Fibroblast of skin of back (primary cell): ENCODE data around the gene SMYD3.
A peak's percentile ranks its signal among the peaks of the same experiment; 100 is the strongest.
"Not testable (repeated sequence)": the region's sequence is repeated elsewhere in the genome, so short reads cannot be mapped to it uniquely, and the experiment has no call there.

ENCODE experiments used
- DNase-seq: peaks from one replicate; pipeline ENCODE4 v3.0.0-alpha.2; 2013

Gene SMYD3

DNA sequence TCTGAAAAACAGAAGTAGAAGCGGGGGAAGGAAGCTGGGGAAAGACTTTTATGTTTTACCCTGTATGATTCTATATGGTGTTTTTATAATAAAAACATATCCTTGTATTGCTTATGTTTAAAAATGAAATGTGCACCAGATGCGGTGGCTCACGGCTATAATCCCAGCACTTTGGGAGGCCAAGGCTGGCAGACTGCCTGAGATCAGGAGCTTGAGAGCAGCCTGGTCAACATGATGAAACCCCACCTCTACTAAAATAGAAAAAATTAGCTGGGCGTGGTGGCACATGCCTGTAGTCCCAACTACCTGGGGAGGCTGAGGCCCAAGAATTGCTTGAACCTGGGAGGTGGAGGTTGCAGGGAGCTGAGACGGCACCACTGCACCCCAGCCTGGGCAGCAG lies 155.4 kb downstream of the SMYD3 start:
- no peak for DNase-seq

DNA sequence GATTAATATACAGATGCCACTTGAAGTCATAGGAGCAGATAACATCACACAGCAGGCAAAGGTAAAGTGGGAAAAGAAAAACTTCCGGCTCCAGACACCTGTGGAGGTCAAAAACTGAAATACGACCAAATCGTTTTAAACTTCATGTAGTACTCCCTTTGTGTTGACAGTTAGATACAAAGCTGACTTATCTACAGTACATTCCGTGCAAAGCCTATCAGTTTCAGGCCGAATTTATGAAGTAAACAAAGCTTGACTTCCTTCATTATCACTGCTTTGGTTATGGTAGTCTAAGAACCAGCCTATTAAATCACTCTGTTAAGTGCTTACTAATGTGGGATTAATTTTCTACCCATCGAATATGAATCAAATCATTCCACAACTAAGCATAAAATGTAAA lies 156.3 kb downstream of the SMYD3 start:
- DNase-seq, result no peak

DNA sequence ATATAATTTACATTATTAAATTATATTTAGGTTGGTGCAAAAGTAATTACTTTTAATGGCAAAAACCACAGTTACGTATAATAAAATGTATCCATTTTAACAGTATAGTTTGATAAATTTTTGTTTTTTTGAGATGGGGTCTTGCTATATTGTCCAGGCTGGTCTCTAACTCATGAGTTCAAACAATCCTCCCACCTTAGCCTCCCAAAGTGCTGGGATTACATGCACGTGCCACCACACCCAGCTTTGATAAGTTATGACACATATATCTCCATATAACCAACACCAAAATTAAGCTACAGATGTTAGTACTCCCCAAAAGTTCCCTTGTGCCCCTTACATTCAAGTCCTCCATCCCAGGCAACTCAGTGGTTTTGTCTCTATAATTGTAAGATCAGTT lies 163.1 kb downstream of the SMYD3 start:
- DNase-seq, result no peak

DNA sequence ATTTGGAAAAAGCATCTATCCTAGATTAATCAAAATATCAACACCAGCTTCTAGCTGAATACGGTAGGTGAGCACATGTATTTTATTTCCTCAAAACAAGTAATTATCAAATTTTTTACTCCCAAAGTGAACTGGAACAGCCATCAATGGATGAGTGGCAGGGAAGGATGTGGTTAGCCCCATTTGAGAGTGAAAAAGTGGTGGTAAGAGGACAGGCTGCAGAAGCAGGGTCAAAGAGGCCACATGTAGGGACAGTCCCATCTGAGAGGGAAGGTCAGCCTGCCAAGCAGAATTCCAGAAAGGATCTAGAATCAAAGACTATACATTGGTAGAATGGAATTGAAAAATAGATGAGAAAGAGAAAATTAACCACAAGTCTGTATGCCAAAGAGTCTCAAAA lies 163.8 kb downstream of the SMYD3 start:
- no peak for DNase-seq

DNA sequence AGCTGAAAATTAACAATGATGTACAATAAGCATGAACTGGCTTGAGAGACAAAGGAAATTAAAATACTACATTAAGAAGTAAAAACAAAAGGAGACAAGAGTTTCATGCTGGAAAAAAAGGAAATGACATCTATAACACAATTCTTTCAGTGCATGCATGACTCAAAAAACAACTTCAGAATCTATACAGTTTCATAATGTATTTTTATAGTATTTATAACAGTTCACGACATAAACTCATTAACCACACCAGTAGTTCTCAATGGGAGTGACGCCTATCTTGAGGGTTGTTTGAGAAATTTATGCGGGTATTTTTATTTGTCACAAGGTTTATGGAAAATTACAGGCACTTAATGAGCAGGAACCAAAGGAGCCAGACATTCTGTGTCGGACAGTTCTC lies 168.5 kb downstream of the SMYD3 start:
- DNase-seq, result no peak

DNA sequence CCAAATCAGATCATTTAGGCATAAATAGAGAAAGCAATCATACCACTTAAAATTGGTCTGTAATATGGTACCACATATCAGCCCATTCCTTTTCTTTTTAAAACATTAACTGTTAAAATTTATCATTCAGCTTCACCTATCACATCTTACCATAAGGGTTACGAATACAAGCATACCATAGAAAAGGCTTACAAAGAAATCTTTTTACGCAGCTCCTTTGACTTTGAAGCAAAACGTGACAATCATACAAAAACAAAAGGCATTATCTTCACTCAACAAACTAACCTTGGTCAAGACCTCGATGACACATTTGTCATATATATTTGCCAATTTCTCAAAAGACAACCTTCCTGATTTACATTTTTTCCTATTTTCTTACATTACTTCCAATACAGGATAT lies 169.0 kb downstream of the SMYD3 start:
- no peak for DNase-seq

DNA sequence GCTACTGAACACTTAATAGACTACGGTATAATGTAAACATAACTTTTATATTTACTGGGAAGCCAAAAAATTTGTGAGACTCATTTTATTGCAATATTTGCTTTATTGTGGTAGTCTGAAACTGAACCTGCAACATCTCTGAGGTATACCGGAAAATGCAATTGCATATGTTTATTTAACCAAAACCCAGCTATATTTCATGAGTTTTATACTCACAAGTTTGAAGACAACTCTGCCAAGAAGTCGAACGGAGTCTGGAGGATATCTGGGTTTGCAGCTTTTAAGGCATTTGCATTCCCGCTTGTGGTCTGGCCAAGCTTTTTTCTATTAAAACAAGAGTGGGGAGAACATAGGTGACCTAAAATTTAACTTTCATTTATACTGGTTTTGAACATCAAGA lies 171.9 kb downstream of the SMYD3 start:
- no peak for DNase-seq

DNA sequence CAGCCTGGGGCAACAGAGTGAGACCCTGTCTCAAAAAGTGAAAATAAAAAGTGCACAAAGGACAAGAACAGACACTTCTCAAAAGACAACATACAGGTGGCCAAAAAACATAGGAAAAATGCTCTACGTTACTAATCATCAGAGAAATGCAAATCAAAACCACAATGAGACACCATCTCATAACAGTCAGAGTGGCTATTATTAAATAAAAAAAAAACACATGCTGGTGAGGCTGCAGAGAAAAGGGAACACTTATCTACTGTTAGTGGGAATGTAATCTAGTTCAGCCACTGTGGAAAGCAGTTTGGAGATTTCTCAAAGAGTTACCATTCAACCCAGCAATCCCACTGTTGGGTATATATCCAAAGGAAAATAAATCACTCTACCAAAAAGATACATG lies 173.2 kb downstream of the SMYD3 start:
- DNase-seq, result no peak

DNA sequence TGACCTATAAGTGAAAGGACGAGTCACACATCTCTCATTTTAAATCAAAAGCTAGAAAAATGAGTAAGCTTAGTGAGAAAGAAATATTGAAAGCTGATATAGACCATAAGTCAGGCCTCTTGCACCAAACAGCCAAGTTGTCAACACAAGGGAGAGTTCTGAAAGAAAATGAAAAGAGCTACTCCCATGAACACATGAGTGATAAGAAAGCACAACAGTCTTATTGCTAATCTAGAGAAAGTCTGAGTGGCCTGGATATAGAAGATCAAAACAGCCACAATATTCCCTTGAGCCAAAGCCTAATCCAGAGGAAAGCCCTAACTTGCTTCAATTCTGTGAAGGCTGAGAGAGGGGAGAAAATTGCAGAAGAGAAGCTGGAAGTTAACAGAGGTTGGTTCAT lies 175.0 kb downstream of the SMYD3 start:
- no peak for DNase-seq

DNA sequence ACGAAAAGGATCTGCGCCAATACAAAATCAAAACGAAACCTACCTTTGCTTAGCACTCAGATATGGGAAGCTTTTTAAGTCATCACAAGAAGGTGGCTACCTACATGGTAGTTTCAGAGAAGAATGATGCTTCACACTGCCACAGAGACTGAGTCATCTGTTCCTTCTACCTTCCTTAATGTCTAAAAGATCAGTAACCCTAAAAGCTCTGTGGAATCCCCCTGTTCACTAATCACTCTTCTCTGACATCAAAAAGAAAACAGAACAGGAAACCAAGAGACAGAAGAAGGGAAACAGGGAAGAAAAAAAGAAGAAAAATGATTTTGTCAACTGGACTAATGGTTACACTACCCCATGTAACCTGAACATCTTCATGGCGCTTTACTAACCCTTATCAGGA lies 177.2 kb downstream of the SMYD3 start:
- no peak for DNase-seq

DNA sequence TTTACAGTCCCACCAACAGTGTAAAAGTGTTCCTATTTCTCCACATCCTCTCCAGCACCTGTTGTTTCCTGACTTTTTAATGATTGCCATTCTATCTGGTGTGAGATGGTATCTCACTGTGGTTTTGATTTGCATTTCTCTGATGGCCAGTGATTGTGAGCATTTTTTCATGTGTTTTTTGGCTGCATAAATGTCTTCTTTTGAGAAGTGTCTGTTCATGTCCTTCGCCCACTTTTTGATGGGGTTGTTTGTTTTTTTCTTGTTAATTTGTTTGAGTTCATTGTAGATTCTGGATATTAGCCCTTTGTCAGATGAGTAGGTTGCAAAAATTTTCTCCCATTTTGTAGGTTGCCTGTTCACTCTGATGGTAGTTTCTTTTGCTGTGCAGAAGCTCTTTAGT lies 177.8 kb downstream of the SMYD3 start:
- DNase-seq, result not testable (repeated sequence)

DNA sequence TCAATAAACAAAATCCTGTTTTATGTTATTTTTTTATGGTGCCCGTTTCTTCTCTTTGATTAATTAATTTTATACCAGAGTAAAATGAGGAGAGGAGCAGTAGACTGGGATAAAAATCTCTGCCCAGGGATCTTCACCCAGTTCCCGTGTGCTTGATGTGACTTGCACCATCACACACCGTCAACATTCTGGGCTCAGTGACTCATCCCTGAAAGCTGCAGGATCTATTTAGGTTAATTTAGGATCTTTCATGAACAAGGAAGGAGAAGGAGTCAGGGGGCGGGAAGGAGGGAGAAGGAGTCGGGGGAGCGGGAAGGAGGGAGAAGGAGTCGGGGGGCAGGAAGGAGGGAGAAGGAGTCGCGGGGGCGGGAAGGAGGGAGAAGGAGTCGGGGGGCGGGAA lies 182.4 kb downstream of the SMYD3 start:
- DNase-seq, result peak; percentile 58

DNA sequence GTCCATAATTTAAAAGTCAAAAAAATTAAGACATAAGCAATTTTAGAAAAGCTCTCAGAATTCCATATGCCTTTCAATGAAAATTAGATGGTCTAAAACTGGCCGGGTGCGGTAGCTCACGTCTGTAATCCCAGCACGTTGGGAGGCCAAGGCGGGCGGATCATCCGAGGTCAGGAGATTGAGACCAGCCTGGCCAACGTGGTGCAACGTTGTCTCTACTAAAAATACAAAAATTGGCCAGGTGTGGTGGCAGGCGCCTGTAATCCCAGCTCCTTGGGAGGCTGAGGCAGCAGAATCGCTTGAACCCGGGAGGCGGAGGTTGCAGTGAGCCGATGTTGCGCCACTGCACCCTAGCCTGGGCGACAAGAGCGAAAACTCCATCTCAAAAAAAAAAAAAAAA lies 183.0 kb downstream of the SMYD3 start:
- not testable (repeated sequence) for DNase-seq

DNA sequence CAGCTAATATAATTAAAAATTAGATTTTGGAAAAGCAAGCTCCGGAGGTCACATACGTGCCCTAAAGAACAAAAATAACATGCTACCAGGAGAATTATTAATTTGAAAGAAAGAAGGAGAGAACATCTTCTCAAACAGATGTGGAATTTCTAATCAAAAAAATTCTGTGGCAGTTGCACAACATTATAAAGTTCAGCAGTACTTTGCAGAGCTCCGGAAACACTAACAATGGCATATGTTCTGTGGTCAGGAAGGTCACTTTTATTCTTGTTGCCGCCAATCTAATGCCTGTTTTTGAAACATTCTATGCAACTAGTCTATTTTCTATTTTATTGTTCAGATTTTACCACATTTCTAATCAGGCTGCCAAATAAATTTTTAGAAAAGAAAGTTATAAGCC lies 186.8 kb downstream of the SMYD3 start:
- no peak for DNase-seq

DNA sequence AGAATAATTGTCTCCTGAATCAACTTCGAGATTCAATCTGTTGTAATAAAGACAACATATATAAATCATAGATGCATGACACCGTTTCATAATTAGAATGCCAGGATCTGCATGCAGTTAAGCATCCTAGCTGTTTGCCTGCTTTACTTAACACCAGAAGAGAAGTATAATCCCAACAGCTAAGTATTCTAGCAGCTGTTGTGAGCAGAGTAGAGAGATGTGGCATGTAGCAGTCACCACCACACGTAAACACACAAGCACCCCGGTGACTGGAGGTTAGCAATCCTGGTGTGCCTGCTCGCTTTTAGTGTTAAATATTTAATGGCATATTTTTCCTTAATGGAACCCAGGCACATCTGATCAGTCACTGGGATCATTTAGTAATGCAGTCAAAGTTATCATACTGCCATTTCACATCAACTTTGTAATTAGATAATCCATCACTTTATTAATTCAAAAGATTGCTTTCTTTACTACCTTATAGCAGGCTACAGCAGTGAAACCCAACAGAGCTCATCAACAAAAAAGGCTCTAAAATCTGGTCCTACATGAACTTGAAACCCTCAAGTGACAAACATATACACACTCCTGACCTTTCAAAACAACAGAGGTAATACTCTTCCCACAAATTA lies 187.9 kb downstream of the SMYD3 start:
- no peak for DNase-seq

DNA sequence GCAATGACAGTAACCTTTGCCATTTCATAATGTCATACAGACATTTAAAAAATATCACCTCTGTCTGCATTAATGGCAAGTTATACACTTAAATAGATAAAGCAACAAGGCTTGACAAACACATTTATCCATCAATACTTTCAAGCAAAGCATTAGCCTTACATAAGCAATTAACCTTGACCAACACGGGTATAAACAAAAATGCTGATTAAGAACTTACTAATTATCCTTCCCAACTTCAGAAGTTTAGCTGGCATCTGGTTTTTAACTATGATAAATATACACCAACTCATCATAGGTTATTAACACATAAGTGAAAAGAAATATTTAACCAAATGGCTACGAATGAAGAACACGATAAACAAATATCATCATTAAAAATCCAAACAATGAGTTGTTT lies 188.5 kb downstream of the SMYD3 start:
- no peak for DNase-seq

DNA sequence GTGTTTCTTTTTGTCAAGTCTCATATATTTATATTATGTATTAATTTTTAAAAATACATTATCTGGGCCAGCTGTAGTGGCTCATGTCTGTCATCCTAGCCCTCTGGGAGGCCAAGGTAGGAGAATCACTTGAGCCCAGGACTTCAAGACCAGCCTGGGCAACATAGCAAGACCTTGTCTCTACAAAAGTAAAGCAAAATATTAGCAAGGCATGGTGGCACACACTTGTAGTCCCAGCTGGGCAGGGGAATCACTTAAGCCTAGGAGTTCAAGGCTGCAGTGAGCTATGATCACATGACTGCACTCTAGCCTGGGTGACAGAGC lies 189.1 kb downstream of the SMYD3 start:
- no peak for DNase-seq

DNA sequence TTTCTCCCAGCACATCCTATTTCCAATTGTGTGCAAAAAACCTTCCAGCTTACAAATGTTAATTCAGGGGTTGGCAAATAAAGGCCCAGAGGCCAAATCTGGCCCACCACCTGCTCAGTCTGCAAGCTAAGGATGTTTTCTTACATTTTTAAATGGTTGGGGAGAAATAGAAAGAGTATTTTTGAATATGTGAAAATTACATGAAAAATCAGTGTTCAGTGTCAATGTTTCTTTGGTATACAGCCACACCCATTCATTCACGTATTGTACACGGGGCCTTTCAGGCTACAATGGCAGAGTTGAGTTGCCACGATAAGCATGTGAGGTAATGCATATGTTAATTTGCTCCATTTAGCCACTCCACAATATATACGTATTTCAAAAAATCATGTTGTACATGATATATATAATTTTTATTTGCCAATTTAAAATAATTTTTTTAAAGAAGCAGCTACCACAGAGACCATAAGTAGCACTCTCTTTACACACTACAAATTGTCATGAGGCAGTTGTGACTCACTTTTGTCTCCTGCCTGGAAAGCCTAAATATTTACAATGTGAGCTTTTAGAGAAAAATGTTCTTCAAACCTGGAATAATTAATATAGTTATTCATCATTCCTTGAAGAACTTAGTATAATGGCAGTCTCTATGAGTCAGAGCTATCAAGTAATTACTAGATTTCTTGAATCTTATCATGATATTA lies 189.6 kb downstream of the SMYD3 start:
- peak; percentile 70 for DNase-seq

DNA sequence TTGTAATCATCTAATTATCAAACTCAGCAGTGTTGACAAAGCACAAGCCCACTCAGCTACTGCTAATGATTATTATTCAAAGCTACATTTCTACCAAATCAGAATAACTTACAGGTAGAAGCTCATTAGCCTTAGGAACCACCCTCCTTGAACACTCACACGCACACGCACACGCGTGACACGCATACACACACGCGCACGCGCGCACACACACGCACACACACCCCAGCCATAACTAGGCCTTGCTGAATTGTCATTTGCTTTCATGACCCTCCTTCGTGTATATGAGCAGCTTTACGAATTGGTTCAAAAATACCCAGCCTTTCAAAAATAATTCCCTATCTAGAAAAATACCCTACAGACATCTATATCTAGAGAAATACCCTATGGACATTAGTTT lies 195.6 kb downstream of the SMYD3 start:
- DNase-seq, result no peak

DNA sequence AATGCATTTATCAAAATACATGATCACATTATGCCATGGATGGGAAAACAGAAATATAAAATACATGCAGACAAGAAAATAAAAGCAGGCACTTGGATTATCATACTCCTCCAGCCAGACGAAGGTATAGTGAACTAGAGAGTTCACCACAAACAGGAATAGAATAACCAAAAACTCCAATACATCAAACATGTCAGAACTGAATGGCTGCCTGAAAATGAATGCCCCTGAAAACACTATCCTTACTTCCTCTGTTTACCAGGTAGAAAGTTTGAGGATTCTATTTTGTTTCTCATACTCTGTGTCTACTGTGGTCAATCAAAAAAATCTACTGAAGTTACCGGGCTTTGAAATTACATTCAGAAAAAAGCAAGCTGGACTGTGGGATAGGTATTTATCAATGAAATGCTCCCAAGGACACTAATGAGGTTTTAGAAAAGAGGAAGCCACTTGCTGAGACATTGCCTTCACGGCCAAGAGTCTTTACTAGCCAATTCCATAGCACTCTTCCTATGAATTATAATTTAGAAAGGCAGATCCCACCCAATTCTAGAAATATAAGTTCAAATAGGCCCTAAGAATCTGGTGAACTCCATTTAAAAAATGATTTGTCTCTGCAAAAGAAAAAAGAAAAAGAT lies 197.7 kb downstream of the SMYD3 start:
- no peak for DNase-seq

DNA sequence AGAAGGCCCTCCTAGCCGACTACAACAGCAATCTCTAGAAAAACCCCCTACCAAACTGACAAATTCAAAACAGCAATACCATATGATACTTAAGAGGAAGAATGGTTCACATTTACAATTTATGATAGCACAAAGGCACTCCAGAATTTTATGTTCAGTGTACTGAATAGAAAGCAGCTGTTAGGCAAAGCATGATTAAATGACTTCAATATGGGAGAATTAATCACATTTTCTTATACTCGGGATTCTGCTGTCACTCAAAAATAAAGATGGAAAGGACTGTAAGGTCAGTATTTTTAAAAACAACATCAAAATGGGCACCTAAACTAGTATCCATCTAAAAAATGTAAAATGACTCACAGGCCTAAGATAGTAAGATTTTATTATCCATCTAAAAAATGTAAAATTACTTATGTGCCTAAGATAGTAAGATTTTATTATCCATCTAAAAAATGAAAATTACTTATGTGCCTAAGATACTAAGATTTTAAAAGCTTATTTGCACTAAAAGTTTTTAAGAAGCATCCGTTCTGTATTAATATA lies 198.5 kb downstream of the SMYD3 start:
- DNase-seq, result no peak

DNA sequence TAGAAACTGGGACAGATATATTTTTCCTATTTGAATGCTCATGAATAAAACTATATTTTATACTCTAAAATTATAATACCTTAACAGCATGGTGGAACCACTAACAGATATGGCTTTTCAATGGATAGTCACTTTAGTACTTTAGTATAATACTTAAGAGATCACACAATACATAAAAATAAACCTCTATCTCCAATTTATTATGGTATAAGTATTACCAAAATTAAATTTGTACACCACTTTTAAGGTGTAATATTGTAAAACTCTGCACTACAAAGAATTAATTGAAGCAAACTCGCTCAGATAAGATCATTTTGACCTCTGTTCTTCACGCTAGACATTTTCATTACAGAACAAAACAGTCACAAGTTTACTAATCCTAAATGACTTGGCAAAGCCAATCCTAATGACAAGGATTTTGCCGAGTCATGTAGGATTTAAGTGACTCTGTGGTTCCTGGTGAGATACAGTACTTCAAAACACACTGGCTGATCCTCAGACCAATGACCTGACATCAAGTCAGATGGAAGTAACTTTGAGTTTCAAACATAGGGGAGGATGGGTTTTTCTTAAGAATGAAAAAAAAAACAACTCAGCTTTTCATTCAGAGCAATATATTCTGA lies 200.6 kb downstream of the SMYD3 start:
- no peak for DNase-seq

DNA sequence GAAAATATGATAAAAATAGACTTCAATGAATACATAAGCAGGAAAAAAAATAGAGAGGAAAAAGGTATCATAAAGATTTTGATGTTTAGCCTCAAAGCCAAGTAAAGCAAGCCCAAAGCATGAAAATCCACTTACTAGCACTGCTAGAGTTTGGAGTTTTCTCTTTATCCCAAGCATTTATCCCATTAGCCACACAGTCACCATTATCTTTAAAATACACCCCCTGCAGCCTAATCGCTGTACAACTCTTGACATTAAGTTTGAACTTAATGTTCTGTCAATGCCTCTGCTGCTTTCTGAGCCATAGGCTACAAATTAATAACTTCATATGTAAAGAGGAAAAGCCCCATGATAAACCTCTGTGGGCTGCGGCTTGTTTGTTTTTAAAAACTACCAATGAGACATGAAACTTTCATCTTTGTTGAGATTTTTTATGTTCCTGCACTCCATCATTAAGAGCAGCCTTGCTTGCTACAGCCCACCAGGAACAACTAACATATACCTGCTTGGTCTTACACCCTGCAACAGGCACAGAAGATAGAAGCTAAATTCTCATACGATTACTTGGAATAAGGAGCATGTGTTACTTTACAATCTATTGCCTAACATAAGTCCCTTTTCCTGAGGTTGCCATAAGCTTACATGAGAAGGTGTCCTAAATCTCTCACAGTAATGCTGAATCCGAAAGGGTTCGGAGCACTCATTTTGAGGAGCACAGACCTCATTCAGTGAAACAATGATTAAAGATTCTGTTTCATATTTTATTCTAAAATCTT lies 202.4 kb downstream of the SMYD3 start:
- DNase-seq, result no peak
